CD1c-positive myeloid dendritic cell (primary cell): ENCODE measurements around the gene RADIL.
A peak's percentile ranks its signal among the peaks of the same experiment; 100 is the strongest.

Source experiments
- DNase-seq: peaks from one replicate; pipeline ENCODE4 v3.0.0-alpha.2; 2016; ENCODE audit errors: extremely low spot score

RADIL gene

DNA sequence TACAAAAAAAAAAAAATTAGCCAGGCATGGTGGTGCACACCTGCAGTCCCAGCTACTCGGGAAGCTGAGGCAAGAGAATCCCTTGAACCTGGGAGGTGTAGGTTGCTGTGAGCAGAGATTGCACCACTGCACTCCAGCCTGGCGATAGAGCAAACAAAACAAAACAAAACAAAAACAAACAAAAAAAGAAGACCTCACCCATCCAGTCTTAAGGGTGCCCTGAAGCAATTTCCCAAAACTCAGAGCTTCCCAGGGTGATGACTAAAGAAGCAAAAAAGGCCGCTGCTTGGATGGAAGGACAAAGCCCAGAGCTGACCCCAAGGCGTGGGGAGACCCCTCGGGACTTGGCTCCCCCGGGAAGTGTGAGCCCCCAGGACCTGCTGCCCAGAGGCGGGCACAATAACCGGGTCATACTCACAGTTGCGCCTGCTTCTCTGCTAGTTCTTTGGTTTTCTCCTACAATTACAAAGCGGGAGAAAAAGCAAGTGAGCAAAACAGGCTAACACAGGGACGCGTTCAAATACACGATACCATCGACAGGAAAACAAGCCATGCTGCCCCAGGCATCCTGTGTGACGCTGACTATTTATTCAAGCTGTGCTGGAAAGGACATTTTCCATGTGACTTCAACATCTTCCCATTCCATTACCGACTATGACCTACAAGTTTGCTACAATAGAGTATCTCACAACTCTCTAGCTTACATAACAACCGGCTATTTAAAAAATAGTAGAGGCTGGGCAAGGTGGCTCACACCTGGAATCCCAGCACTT, 51.6 kb downstream of the RADIL start:
- no peak for DNase-seq

- peak; percentile 66 for DNase-seq
Observed at GRCh38 chr7:4830176-4830575, 53.3 kb downstream of the RADIL start.

- DNase-seq = no peak
Observed at GRCh38 chr7:4828720-4829383, 54.7 kb downstream of the RADIL start.

DNA sequence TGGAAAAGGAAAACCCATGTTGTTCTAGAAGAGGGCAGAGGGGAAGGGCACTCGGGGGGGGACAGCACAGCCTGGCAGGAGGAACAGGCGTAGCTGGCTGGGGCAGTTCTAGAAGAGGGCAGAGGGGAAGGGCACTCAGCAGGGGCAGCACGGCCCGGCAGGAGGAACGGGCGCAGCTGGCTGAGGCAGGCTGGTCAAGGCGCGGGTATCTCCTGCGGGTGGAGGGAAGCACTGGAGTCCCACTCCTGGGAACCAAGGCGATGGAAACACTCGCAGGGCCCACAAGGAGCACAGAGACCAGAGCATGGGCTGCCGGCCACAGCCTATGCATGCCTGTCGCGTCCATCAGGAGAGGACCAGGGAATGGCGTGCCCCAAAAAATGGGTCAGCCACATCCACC, 58.4 kb downstream of the RADIL start:
- DNase-seq = no peak

GRCh38 chr7:4824120-4824775, 59.3 kb downstream of the RADIL start:
- DNase-seq = no peak

- DNase-seq = no peak
Observed at GRCh38 chr7:4823441-4824119, 59.9 kb downstream of the RADIL start.

GRCh38 chr7:4822677-4823076, 60.8 kb downstream of the RADIL start:
- DNase-seq = no peak

- DNase-seq = no peak
Observed at GRCh38 chr7:4820967-4821471, 62.5 kb downstream of the RADIL start.

DNA sequence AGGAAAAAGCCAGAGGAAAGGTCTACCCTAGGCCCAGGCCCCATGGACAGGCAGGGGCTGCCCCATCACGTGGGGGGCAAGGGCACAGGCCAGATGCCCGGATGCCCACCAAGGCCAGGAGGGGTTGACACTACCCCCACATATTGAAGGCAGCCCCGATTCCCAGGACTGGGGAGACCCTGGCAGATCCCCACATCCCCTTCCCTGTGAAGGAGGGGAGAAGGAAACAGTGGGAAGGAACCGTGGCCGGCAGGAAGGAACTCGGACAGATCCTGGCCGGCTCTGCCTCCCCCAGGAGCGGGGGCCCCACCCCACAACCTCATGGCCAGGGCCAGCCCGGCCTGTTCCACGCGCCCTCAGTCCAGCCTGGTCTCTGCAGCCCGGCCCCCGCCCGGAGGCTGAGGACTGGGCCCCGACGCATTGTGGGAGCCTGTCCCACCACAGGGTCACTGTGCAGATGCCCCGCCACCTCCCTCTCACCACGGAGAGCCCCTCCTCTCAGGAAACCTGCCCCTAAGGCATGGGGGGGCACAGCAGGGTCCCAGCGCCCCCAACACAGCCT, 63.0 kb downstream of the RADIL start:
- no peak for DNase-seq

GRCh38 chr7:4819560-4820404, 63.7 kb downstream of the RADIL start:
- no peak for DNase-seq

GRCh38 chr7:4818000-4818794, 65.3 kb downstream of the RADIL start:
- DNase-seq = no peak

DNA sequence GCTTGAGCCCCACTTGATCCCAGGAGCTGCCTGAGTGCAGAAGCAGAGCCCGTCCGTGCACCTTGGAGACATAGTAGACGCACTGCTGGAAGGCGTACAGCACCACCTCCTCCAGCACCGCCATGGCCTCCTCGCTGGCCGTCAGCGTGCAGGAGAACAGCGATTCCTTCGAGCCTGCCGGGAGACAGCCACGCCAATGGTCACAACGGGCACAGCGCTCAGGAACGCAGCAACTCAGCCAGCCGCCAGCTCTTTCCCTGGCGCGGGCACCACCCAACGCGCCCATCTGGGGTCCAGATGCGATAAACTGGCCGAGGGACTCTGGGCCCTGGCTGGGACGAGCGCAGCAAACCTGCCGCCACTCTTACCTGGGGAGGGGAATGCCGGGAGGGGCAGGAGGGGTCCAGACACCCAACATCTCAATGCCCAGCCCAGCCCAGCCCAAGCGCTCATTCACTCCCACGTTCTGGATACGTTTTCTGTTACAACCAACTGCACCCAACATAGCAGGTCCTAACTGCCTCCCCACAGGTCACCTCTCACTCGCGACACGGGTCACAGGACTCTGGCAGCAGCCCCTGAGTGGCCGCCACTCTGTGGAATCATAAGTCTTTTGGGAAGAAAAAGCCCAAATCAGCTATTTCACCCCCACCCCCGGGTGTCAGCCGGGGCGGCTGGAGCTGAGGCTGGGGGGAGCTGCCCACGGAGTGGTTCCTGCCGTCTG, 66.2 kb downstream of the RADIL start:
- DNase-seq = no peak

GRCh38 chr7:4816419-4817080, 67.0 kb downstream of the RADIL start:
- no peak for DNase-seq

DNA sequence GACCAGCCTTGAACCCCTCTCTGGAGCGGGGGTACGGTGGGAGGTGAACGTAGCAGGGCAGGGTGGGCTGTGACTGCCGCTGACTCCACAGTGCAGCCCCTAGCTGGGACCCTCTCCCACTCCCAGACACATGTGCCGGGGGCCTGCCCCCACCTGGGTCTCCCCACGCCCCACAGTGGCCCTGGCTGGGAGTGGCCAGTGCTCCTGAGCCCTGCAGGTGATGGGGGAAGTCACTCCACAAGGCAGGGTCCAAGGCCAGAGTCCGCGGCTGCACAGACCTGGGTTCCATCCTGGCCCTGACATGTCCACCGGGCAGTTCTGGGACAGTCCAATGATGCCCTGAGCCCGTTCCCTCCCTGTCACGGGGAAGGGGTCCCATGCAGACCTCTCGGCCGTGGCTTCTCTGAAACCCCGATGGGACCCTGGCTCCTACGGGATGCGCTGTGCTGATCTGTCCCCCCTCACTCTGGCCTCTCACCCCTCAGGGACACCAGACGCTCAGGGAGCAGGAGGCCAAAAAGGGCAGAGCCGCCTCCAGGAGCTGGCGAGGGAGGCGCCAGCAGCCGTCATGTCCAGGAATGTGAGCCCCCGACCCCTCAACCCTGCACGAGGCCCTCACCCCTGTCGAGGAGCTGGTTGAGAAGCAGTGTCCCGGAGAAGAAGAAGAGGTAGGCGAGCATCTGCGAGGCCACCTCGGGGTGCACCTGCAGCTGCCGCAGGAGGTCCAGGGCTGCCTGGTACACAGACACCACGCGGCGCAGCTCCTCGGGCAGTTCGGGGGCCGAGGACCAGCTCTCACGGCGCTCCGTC, 67.7 kb downstream of the RADIL start:
- DNase-seq = no peak

- no peak for DNase-seq
Observed at GRCh38 chr7:4815121-4815520, 68.4 kb downstream of the RADIL start.

DNA sequence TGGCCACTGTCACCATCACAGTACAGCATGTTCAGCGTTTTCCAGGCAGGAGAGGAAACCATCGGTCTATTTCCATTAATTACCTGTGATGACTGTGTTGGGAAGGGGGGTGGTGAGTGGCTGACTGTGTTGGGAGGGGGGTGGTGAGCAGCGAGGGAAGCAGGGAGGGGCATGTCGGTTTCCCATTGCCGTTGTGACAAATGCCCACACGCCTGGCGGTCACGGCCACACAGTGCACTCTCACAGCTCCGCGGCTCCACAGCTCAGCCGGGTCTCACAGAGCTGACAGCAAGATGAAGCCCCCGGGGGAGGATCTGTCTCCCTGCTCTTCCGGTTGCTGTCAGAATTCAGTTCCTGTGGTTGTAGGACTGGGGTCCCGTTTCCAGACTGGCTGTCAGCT, 69.1 kb downstream of the RADIL start:
- no peak for DNase-seq

DNA sequence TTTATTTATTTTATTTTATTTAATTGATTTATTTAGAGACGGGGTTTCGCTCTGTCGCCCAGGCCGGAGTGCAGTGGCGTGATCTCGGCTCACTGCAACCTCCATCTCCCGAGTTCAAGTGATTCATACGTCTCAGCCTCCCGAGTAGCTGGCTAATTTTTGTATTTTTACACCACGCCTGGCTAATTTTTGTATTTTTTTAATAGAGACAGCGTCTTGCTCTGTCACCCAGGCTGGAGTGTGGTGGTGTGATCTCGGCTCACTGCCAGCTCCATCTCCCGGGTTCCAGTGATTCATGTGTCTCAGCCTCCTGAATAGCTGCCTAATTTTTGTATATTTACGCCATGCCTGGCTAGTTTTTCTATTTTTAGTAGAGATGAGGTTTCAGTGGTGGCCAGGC, 73.8 kb downstream of the RADIL start:
- no peak for DNase-seq

DNA sequence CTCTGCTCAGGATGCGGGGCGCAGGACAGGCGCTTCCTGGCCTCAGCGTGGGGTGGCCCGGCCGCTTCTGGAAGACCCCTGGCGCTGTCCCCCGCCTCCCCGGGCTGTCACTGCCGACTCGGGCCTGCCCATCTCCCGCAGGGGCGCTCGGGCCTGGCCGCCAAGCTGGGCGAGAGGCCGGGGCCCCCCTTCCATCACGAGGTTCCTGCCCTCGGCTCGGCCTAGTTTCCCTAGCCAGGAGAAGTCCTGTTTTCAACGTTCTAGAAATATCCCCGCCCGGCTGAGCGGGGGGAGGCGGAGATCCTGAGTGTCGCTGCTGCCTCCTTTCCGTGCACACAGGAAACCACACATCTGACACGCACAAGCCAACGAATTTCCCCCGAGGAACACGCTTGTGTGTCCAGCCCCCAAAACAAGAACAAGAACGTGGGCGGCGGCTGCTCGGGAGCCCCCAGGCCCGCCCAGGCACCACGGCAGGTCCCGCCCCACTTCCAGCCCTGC, 74.4 kb downstream of the RADIL start:
- DNase-seq = peak; percentile 43
